K562 (cell line): ENCODE data around the gene IQCC. TPM values are rescaled to one million over a fixed set of nuclear protein-coding genes. Genes with fewer than 3 reads are reported as not detected.

Source experiments
- ELF1 ChIP-seq: fragments of 200-800 bp; sonication (Bioruptor generic); IDR thresholded peaks from 2 replicates; pipeline ENCODE4 v1.6.1; 2016; ENCODE audit warnings: missing genetic modification characterization, missing compliant biosample characterization
- MEF2D ChIP-seq: conservative IDR thresholded peaks from 2 replicates; pipeline ENCODE4 v1.6.1; 2016; ENCODE audit warnings: low read depth, missing genetic modification characterization, missing compliant biosample characterization
- PML ChIP-seq: IDR thresholded peaks from 2 replicates; pipeline ENCODE4 v1.6.1; 2012; ENCODE audit warnings: low read length, inconsistent platforms
- SMC3 ChIP-seq: conservative IDR thresholded peaks from 2 replicates; pipeline ENCODE4 v1.6.1; 2011; ENCODE audit warnings: low read depth, low read length, improper control_type of control experiment; ENCODE audit not compliant: insufficient read depth
- TAF7 ChIP-seq: fragments of 450-650 bp; IDR thresholded peaks from 2 replicates; pipeline ENCODE4 v1.6.1; 2016; ENCODE audit warnings: missing genetic modification characterization, missing compliant biosample characterization
- TBL1XR1 ChIP-seq, 2 experiments: IDR thresholded peaks; 2 replicates each; pipeline ENCODE4 v1.6.1; 2012; ENCODE audit warnings: improper control_type of control experiment in 2 of 2, low read length in 2 of 2, mild to moderate bottlenecking in 1 of 2
- VEZF1 ChIP-seq: fragments of 200-800 bp; sonication (Bioruptor generic); IDR thresholded peaks from 2 replicates; pipeline ENCODE4 v1.6.1; 2017; ENCODE audit warnings: missing genetic modification characterization, missing compliant biosample characterization
- XRCC4 ChIP-seq: IDR thresholded peaks from one replicate; pipeline ENCODE4 v1.6.1; 2011; ENCODE audit not compliant: insufficient read depth, insufficient read length; ENCODE audit errors: extremely low read depth
- polyA plus RNA-seq, 8 experiments: library from polyadenylated mRNA; depleted of rRNA in 4 of 8; stranded (reverse) in 5 of 8; unstranded in 3 of 8; fragments of >200 nt; fragmentation: Nextera tagmentation in 2 of 8; fragmentation: Illumina TruSeq in 1 of 8; extraction: Ambion mirVana in 2 of 8; extraction: Trizol in 1 of 8; gene quantifications; 2 replicates each; pipeline versions ENCODE4 v1.2.1 to v1.2.3, GENCODE V29; 2011 to 2014; ENCODE audit warnings: inconsistent platforms in 1 of 8, missing spikeins in 1 of 8
- total RNA-seq, 7 experiments: library from RNA; depleted of rRNA in 6 of 7; stranded (reverse); fragments of >200 nt in 6 of 7; fragmentation: Illumina TruSeq in 2 of 7; extraction: Trizol in 2 of 7; gene quantifications; 2 replicates each; pipeline versions ENCODE4 v1.2.1 to v1.2.3, GENCODE V29; 2011 to 2021; ENCODE audit warnings: low replicate concordance in 1 of 7
- TF ChIP-seq, protein P1 (sequence below): fragments of 250-450 bp; sonication (Bioruptor Pico); IDR thresholded peaks from 2 replicates; pipeline ENCODE4 v1.4.0; 2020; ENCODE audit warnings: mild to moderate bottlenecking, moderate library complexity
- TF ChIP-seq, protein P2 (sequence below), 2 experiments: IDR thresholded peaks; 2 replicates each; pipeline ENCODE4 v1.6.1; 2012; ENCODE audit warnings: improper control_type of control experiment in 2 of 2, low read depth in 2 of 2, low read length in 2 of 2, borderline replicate concordance in 1 of 2
- TF ChIP-seq, protein P3 (sequence below): fragments of 450-650 bp; IDR thresholded peaks from 2 replicates; pipeline ENCODE4 v1.6.1; 2016; ENCODE audit warnings: borderline replicate concordance
- TF ChIP-seq, protein P4 (sequence below), 2 experiments: fragments of 250-450 bp in 1 of 2; fragments of 450-650 bp in 1 of 2; sonication (Bioruptor Pico) in 1 of 2; IDR thresholded peaks; 2 replicates each; pipeline versions ENCODE4 v1.6.1 to v1.8.0; 2016 to 2021; ENCODE audit warnings: mild to moderate bottlenecking in 2 of 2, moderate library complexity in 2 of 2, missing compliant biosample characterization in 1 of 2, missing genetic modification characterization in 1 of 2

IQCC gene
- total and polyA plus RNA-seq, 9 of the 15 experiments (the other 6 are each of a cell fraction or from before 2014, with no cell fraction given): 8.1 to 16.5 (median 10.7) TPM

DNA sequence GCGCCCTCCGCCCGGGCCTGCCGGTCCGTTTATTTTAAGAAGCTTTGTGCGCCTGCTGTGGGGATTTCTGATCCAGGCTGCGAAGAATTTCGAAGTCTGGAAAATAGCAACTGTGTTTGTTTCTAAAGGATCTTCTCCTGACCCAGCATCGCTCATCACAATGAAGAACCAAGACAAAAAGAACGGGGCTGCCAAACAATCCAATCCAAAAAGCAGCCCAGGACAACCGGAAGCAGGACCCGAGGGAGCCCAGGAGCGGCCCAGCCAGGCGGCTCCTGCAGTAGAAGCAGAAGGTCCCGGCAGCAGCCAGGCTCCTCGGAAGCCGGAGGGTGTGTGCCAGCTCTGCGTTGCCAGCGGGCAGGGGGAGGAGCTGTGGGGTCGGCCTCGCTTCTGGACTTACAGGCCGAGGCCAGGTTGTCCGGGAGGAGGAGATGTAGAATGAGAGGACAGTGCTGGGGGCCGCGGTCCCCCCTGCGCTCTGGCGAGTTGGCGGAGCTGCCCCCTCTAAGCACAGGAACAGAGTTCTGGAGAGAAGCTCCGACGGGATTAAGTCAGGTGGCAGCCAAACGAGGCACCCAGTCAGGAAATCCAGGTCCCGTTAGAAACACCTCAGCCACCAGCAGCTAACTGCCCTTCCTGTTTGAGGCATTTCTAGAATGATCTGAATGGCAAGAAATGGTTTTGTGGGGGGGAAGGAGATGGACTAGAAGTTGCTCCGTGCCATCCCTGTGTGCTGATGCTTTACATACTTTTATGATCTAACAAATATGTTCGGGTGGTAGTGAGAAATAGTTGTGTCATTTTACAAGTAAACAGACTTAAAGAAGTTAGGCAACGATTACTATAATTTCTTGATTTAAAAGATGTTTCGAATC, 25.0 kb upstream of the IQCC start (continued):
- TF ChIP-seq, protein P1, sequence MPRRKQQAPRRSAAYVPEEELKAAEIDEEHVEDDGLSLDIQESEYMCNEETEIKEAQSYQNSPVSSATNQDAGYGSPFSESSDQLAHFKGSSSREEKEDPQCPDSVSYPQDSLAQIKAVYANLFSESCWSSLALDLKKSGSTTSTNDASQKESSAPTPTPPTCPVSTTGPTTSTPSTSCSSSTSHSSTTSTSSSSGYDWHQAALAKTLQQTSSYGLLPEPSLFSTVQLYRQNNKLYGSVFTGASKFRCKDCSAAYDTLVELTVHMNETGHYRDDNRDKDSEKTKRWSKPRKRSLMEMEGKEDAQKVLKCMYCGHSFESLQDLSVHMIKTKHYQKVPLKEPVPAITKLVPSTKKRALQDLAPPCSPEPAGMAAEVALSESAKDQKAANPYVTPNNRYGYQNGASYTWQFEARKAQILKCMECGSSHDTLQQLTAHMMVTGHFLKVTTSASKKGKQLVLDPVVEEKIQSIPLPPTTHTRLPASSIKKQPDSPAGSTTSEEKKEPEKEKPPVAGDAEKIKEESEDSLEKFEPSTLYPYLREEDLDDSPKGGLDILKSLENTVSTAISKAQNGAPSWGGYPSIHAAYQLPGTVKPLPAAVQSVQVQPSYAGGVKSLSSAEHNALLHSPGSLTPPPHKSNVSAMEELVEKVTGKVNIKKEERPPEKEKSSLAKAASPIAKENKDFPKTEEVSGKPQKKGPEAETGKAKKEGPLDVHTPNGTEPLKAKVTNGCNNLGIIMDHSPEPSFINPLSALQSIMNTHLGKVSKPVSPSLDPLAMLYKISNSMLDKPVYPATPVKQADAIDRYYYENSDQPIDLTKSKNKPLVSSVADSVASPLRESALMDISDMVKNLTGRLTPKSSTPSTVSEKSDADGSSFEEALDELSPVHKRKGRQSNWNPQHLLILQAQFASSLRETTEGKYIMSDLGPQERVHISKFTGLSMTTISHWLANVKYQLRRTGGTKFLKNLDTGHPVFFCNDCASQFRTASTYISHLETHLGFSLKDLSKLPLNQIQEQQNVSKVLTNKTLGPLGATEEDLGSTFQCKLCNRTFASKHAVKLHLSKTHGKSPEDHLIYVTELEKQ (CRISPR knock-in tag): no peak
- no peak for TF ChIP-seq VEZF1 (CRISPR knock-in tag)
- TF ChIP-seq, protein P2, sequence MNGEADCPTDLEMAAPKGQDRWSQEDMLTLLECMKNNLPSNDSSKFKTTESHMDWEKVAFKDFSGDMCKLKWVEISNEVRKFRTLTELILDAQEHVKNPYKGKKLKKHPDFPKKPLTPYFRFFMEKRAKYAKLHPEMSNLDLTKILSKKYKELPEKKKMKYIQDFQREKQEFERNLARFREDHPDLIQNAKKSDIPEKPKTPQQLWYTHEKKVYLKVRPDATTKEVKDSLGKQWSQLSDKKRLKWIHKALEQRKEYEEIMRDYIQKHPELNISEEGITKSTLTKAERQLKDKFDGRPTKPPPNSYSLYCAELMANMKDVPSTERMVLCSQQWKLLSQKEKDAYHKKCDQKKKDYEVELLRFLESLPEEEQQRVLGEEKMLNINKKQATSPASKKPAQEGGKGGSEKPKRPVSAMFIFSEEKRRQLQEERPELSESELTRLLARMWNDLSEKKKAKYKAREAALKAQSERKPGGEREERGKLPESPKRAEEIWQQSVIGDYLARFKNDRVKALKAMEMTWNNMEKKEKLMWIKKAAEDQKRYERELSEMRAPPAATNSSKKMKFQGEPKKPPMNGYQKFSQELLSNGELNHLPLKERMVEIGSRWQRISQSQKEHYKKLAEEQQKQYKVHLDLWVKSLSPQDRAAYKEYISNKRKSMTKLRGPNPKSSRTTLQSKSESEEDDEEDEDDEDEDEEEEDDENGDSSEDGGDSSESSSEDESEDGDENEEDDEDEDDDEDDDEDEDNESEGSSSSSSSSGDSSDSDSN (IDR thresholded peaks at IDR 0.05; ENCODE audit: borderline replicate concordance in 1 of 2, low read depth in 2 of 2, low read length in 2 of 2): 0 out of 4 replicates have a peak, but pooled peaks of 1 of the 2 experiments have one; percentile 34
- no peak for TF ChIP-seq XRCC4
- no peak for TF ChIP-seq TAF7 (tag)
- 0 out of 2 replicates have a peak, but pooled peaks have one; percentile 15 for TF ChIP-seq MEF2D (tag)
- TF ChIP-seq TBL1XR1 (IDR thresholded peaks at IDR 0.05; ENCODE audit: low read length in 2 of 2): peak in 1 of 2 experiments; percentile 8; a peak in 1 of 4 replicates
- TF ChIP-seq, protein P3, sequence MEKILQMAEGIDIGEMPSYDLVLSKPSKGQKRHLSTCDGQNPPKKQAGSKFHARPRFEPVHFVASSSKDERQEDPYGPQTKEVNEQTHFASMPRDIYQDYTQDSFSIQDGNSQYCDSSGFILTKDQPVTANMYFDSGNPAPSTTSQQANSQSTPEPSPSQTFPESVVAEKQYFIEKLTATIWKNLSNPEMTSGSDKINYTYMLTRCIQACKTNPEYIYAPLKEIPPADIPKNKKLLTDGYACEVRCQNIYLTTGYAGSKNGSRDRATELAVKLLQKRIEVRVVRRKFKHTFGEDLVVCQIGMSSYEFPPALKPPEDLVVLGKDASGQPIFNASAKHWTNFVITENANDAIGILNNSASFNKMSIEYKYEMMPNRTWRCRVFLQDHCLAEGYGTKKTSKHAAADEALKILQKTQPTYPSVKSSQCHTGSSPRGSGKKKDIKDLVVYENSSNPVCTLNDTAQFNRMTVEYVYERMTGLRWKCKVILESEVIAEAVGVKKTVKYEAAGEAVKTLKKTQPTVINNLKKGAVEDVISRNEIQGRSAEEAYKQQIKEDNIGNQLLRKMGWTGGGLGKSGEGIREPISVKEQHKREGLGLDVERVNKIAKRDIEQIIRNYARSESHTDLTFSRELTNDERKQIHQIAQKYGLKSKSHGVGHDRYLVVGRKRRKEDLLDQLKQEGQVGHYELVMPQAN: peak; percentile 66; the same call in 1 of the 2 replicates
- TF ChIP-seq, protein P4, sequence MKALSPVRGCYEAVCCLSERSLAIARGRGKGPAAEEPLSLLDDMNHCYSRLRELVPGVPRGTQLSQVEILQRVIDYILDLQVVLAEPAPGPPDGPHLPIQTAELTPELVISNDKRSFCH (CRISPR knock-in tag; IDR thresholded peaks at IDR 0.05): no peak
- TF ChIP-seq, protein P4 (tag; IDR thresholded peaks at IDR 0.05): peak; percentile 56; the same call in 1 of the 2 replicates
- peak; percentile 9 for TF ChIP-seq PML
- TF ChIP-seq ELF1 (tag): peak; percentile 16; the same call in 1 of the 2 replicates
- 0 out of 2 replicates have a peak, but pooled peaks have one; percentile 8 for TF ChIP-seq SMC3
